NB4 (cell line): Measurements from ENCODE around the gene GPATCH3.

Experiments
- CTCF ChIP-seq: IDR thresholded peaks from one replicate; pipeline ENCODE4 v1.5.1; 2012; ENCODE audit warnings: low read depth, low read length
- MAX ChIP-seq: IDR thresholded peaks from 2 replicates; pipeline ENCODE4 v1.6.1; 2011; ENCODE audit warnings: low read depth, low read length
- POLR2A ChIP-seq: IDR thresholded peaks from 2 replicates; pipeline ENCODE4 v1.6.1; 2011; ENCODE audit warnings: mild to moderate bottlenecking; ENCODE audit not compliant: insufficient read length; ENCODE audit errors: extremely low read depth

- TF ChIP-seq CTCF (no peak), MAX (no peak), POLR2A (no peak)
These were observed 11.3 kb upstream of the GPATCH3 start for GRCh38 chr1:26911399-26912146.
